Caco-2 (cell line): ENCODE measurements around the gene MCM3AP. TPM values are rescaled to one million over a fixed set of nuclear protein-coding genes. Genes with fewer than 3 reads are reported as not detected.

Experiments used
- BruUV-seq: library from RNA; stranded (reverse); fragments of 400-500 nt; replicated peaks from 2 replicates; lab custom pipeline; 2021; lab: Mats Ljungman, UMichigan
- CTCF ChIA-PET: fragments of 300-600 bp; sonication (Branson Sonifier 250); formaldehyde crosslinking; loops from one replicate; lab custom pipeline; 2022; ENCODE audit warnings: antibody characterized with exemption; lab: Charles Lee
- POLR2A ChIA-PET: fragments of 300-600 bp; sonication (Branson Sonifier 250); formaldehyde crosslinking; loops from one replicate; lab custom pipeline; 2022; ENCODE audit warnings: antibody characterized with exemption; lab: Charles Lee
- DNase-seq, 2 experiments: peaks; one replicate each; pipeline versions ENCODE4 v3.0.0 to v3.0.0-alpha.2; 2020 to 2022
- H3K27me3 ChIP-seq: replicated peaks from 2 replicates; pipeline ENCODE4 v1.6.0; 2011; ENCODE audit warnings: low read length; ENCODE audit not compliant: control insufficient read depth, insufficient read depth
- H3K36me3 ChIP-seq: 2 replicates; pipeline ENCODE4 v1.5.1; 2011; ENCODE audit warnings: low read length; ENCODE audit not compliant: control insufficient read depth, insufficient read depth
- H3K4me1 ChIP-seq: fragments of 250-450 bp; sonication (Bioruptor Pico); 2 replicates; pipeline ENCODE4 v1.5.1; 2020; ENCODE audit warnings: mild to moderate bottlenecking
- H3K4me3 ChIP-seq: 2 replicates; pipeline ENCODE4 v1.5.1; 2011; ENCODE audit warnings: low read depth, mild to moderate bottlenecking, control low read depth, low read length
- H3K9me3 ChIP-seq: fragments of 250-450 bp; sonication (Bioruptor Pico); 2 replicates; pipeline ENCODE4 v1.5.1; 2020; ENCODE audit warnings: mild to moderate bottlenecking, moderate library complexity
- H3K27ac Mint-ChIP-seq: one replicate; pipeline ENCODE4 v1.8.0; 2022; ENCODE audit warnings: mixed read lengths; ENCODE audit not compliant: unreplicated experiment
- H3K27me3 Mint-ChIP-seq: one replicate; pipeline ENCODE4 v1.8.0; 2022; ENCODE audit warnings: mixed read lengths; ENCODE audit not compliant: insufficient read depth, unreplicated experiment
- H3K36me3 Mint-ChIP-seq: one replicate; pipeline ENCODE4 v1.8.0; 2022; ENCODE audit warnings: mild to moderate bottlenecking, mixed read lengths; ENCODE audit not compliant: insufficient read depth, unreplicated experiment
- H3K4me1 Mint-ChIP-seq: one replicate; pipeline ENCODE4 v1.8.0; 2022; ENCODE audit warnings: low read depth, mixed read lengths; ENCODE audit not compliant: unreplicated experiment
- H3K4me3 Mint-ChIP-seq: one replicate; pipeline ENCODE4 v1.8.0; 2022; ENCODE audit warnings: mild to moderate bottlenecking, moderate library complexity, mixed read lengths; ENCODE audit not compliant: unreplicated experiment
- H3K9me3 Mint-ChIP-seq: one replicate; pipeline ENCODE4 v1.8.0; 2022; ENCODE audit warnings: mixed read lengths; ENCODE audit not compliant: unreplicated experiment
- CTCF ChIP-seq, 2 experiments: fragments of 200-600 bp in 1 of 2; IDR thresholded peaks; 1 replicate in 1 of 2; 2 replicates in 1 of 2; pipeline versions ENCODE4 v1.5.1 to v1.8.0; 2011 to 2022; ENCODE audit warnings: antibody characterized with exemption in 1 of 2, control low read depth in 1 of 2, inconsistent platforms in 1 of 2, low read depth in 1 of 2, low read length in 1 of 2, mild to moderate bottlenecking in 1 of 2, moderate library complexity in 1 of 2; ENCODE audit not compliant: insufficient read depth in 1 of 2, severe bottlenecking in 1 of 2, unreplicated experiment in 1 of 2
- intact Hi-C: fragments of 100-400 bp; cut with micrococcal nuclease; formaldehyde crosslinking; loops from one replicate; pipeline ENCODE4 v1.10.0; 2022; ENCODE audit not compliant: unreplicated experiment
- total RNA-seq: library from RNA; stranded (reverse); gene quantifications from 2 replicates; pipeline ENCODE4 v1.2.3, GENCODE V29; 2022

Gene MCM3AP
- total RNA-seq, 1 experiment from 2014 or later, result 88.1 TPM

GRCh38 chr21:46252840-46253239, 32.6 kb downstream of the MCM3AP start:
- no peak overlapping the region for H3K4me3 ChIP-seq
- H3K27ac Mint-ChIP-seq, result no peak overlapping the region
- H3K9me3 ChIP-seq, result no peaks in the 10 kb centered on the region
- no peak overlapping the region for H3K4me3 Mint-ChIP-seq
- CTCF ChIA-PET, result no interaction called here
- no TSS peak for BruUV-seq
- no peak for TF ChIP-seq CTCF (IDR thresholded peaks at IDR 0.05; ENCODE audit: insufficient read depth in 1 of 2, low read depth in 1 of 2, low read length in 1 of 2, severe bottlenecking in 1 of 2, unreplicated experiment in 1 of 2)
- no peak for DNase-seq
- intact Hi-C loops, result no loop called here
- H3K4me1 Mint-ChIP-seq, result no peaks in the 10 kb centered on the region
- H3K36me3 Mint-ChIP-seq, result peaks cover 94% of the 10 kb centered on the region
- no peaks in the 10 kb centered on the region for H3K27me3 Mint-ChIP-seq
- H3K36me3 ChIP-seq, result peaks cover 1% of the 10 kb centered on the region; the same call in 1 of the 2 replicates
- POLR2A ChIA-PET, result no interaction called here
- no peaks in the 10 kb centered on the region for H3K27me3 ChIP-seq
- no peaks in the 10 kb centered on the region for H3K4me1 ChIP-seq
- no peaks in the 10 kb centered on the region for H3K9me3 Mint-ChIP-seq

DNA sequence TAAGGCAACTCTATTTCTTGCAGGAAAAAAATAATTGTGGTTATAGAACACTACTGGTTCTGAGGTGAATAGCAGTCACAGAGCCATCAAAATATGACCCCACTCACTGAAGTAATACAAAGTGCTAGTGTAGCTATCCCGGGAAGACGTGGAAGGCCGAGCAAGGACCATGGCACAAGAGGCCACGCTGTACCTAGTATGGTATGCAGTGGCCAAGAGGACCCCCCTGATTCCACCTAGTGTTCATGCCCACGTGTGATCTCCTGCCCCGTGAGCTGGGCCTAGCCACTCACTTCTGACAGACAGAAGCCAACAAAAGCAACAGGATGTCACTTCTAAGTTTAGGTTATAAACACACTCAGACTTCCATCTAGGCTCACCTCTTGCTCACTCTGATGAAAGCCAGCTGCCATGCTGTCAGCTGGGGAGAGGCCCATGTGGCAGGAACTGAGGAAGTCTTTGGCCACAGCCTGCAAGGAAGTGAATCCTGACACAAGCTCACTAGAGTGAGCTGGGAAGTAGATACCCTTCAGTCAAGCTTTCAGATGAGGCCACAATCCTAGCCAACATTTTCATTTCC, 35.2 kb downstream of the MCM3AP start:
- Histone ChIP-seq H3K4me3 (no peak overlapping the region), H3K9me3 (no peaks in the 10 kb centered on the region), H3K36me3 (peaks cover 4% of the 10 kb centered on the region), H3K4me1 (no peaks in the 10 kb centered on the region), H3K27me3 (no peaks in the 10 kb centered on the region)
- CTCF ChIA-PET, result interaction anchor here (1.0 kb wide), 1 partner anchor 107 kb away, joined by 4 read pairs; no protein-coding TSS in a partner anchor
- POLR2A ChIA-PET, result no interaction called here
- Mint-ChIP-seq H3K4me3 (no peak overlapping the region), H3K4me1 (no peaks in the 10 kb centered on the region), H3K27ac (no peak overlapping the region), H3K9me3 (no peaks in the 10 kb centered on the region), H3K27me3 (no peaks in the 10 kb centered on the region), H3K36me3 (peaks cover 93% of the 10 kb centered on the region)
- DNase-seq, result no peak
- no TSS peak for BruUV-seq
- no peak for TF ChIP-seq CTCF (IDR thresholded peaks at IDR 0.05; ENCODE audit: insufficient read depth in 1 of 2, low read depth in 1 of 2, low read length in 1 of 2, severe bottlenecking in 1 of 2, unreplicated experiment in 1 of 2)
- intact Hi-C loops, result no loop called here

- Mint-ChIP-seq H3K27me3 (no peaks in the 10 kb centered on the region), H3K36me3 (peaks cover 88% of the 10 kb centered on the region), H3K4me1 (no peaks in the 10 kb centered on the region), H3K27ac (no peak overlapping the region), H3K9me3 (no peaks in the 10 kb centered on the region), H3K4me3 (no peak overlapping the region)
- TSS peak; percentile 21 for BruUV-seq
- no peaks in the 10 kb centered on the region for H3K4me1 ChIP-seq
- no peak for DNase-seq
- ChIA-PET CTCF (no interaction called here), POLR2A (no interaction called here)
- intact Hi-C loops, result no loop called here
- H3K4me3 ChIP-seq, result no peak overlapping the region
- no peaks in the 10 kb centered on the region for H3K9me3 ChIP-seq
- TF ChIP-seq CTCF (IDR thresholded peaks at IDR 0.05; ENCODE audit: insufficient read depth in 1 of 2, low read depth in 1 of 2, low read length in 1 of 2, severe bottlenecking in 1 of 2, unreplicated experiment in 1 of 2), result no peak
- no peaks in the 10 kb centered on the region for H3K27me3 ChIP-seq
- H3K36me3 ChIP-seq, result peaks cover 4% of the 10 kb centered on the region
Measured at GRCh38 chr21:46248827-46249226, 36.6 kb downstream of the MCM3AP start.
